Central memory CD8-positive, alpha-beta T cell (primary cell): ENCODE measurements around the gene ENC1.

Source experiments
- ATAC-seq: fragments of 150-1000 bp; cut with Tn5 transposase; replicated peaks from 2 replicates; pipeline ENCODE4 v1.10.0; 2022; ENCODE audit warnings: mild to moderate bottlenecking, moderate FRiP score, moderate number of reproducible peaks; ENCODE audit not compliant: poor library complexity, severe bottlenecking; ENCODE audit errors: extremely low read depth
- DNase-seq, 2 donors: peaks; one replicate each; pipeline ENCODE4 v3.0.0; 2021; ENCODE audit warnings: low spot score in 2 of 2
- H3K27ac Mint-ChIP-seq: one replicate; pipeline ENCODE4 v1.8.0; 2022; ENCODE audit warnings: low read depth, mild to moderate bottlenecking, moderate library complexity, mixed read lengths
- H3K27me3 Mint-ChIP-seq: one replicate; pipeline ENCODE4 v1.8.0; 2022; ENCODE audit warnings: mixed read lengths
- H3K36me3 Mint-ChIP-seq: one replicate; pipeline ENCODE4 v1.8.0; 2022; ENCODE audit warnings: mild to moderate bottlenecking, moderate library complexity, mixed read lengths; ENCODE audit not compliant: insufficient read depth
- H3K4me1 Mint-ChIP-seq: one replicate; pipeline ENCODE4 v1.8.0; 2022; ENCODE audit warnings: mixed read lengths
- H3K4me3 Mint-ChIP-seq: one replicate; pipeline ENCODE4 v1.8.0; 2022; ENCODE audit warnings: mild to moderate bottlenecking, moderate library complexity, mixed read lengths
- H3K9me3 Mint-ChIP-seq: one replicate; pipeline ENCODE4 v1.8.0; 2022; ENCODE audit warnings: mixed read lengths

ENC1 gene

DNA sequence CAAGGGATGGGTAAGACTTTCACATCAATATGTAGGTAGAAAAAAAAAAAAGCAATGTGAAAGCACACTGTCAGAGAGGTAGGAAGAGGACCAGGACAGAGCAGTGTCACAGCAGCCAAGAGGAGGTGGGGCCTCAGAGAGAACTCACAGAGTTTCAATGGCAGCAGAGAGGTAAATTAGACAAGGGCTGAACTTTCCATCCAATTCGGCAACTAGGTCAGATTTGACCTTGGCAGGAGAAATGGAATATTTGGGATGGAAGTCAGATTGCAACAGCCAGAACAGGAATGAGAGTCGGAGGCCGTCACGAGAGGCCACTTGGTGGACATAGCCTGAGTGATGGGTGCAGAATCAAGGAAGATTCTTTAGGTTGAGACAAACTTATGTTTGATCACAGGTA is 57.7 kb downstream of the ENC1 start:
- Mint-ChIP-seq H3K4me1 (peaks cover 32% of the 10 kb centered on the region), H3K27me3 (no peaks in the 10 kb centered on the region), H3K36me3 (no peaks in the 10 kb centered on the region), H3K27ac (no peak overlapping the region), H3K9me3 (no peaks in the 10 kb centered on the region), H3K4me3 (no peak overlapping the region)
- DNase-seq (no peak), ATAC-seq (no peak)

DNA sequence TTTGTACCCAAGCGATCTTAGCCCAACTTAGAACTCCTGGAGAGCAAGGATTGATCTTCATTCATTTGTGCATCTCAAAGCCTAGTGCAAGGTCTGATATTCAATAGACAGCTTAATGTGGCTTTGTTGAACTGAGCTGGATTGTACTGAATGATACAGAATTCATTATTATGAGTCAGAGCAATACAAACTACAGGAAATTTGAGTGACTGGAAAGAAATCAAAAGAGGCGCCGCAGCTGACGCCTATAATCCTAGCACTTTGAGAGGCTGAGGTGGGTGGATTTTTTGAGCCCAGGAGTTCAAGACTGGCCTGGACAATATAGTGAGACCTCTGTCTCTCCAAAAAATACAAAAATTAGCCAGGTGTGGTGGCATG is 58.6 kb downstream of the ENC1 start:
- no peaks in the 10 kb centered on the region for H3K27me3 Mint-ChIP-seq
- H3K4me1 Mint-ChIP-seq = peaks cover 37% of the 10 kb centered on the region
- no peaks in the 10 kb centered on the region for H3K9me3 Mint-ChIP-seq
- H3K36me3 Mint-ChIP-seq = no peaks in the 10 kb centered on the region
- H3K27ac Mint-ChIP-seq = no peak overlapping the region
- DNase-seq (no peak), ATAC-seq (no peak)
- no peak overlapping the region for H3K4me3 Mint-ChIP-seq

DNA sequence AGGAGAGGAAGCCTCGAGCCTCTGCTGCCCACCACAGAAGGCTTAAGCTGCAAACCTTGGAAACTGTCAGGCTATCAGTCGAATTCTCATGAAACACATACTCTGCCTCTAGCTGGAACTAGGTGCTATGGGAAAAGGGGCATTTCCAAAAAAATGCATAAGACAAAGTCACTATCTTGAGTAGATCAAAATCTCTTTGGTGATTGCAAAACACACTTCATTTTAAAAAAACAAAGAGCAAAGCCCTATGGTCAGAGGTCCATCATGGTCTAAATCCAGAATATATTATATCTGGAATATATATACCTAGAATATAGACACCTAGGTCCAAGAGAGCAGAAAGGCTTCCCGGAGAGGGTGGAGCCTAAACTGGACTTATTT is 59.8 kb downstream of the ENC1 start:
- peaks cover 41% of the 10 kb centered on the region for H3K4me1 Mint-ChIP-seq
- DNase-seq (no peak), ATAC-seq (no peak)
- H3K36me3 Mint-ChIP-seq = no peaks in the 10 kb centered on the region
- no peak overlapping the region for H3K4me3 Mint-ChIP-seq
- H3K27me3 Mint-ChIP-seq = no peaks in the 10 kb centered on the region
- H3K9me3 Mint-ChIP-seq = no peaks in the 10 kb centered on the region
- H3K27ac Mint-ChIP-seq = no peak overlapping the region

DNA sequence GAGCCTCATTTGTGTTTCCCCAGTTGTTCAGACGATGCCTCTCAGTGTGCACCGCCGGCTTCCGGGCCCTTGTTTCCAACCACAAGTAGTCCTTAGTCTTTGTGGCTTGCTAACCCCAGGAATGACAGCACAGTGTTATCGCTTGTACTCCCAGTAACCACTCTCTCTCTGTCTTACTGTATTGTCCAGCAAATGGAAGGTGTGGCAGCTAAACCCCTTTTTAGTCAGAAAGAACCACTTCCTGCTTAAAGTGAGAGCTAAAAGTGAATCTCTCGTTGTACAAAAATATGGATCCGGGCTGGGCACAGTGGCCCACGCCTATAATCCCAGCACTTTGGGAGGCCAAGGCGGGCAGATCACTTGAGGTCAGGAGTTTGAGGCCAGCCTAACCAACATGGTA is 61.3 kb downstream of the ENC1 start:
- ATAC-seq (peak; percentile 90), DNase-seq (peak; percentile 16 to 53)
- peak overlapping the region; percentile 82 for H3K27ac Mint-ChIP-seq
- no peaks in the 10 kb centered on the region for H3K9me3 Mint-ChIP-seq
- H3K27me3 Mint-ChIP-seq = no peaks in the 10 kb centered on the region
- peaks cover 36% of the 10 kb centered on the region for H3K4me1 Mint-ChIP-seq
- H3K4me3 Mint-ChIP-seq = peak overlapping the region; percentile 59
- no peaks in the 10 kb centered on the region for H3K36me3 Mint-ChIP-seq

DNA sequence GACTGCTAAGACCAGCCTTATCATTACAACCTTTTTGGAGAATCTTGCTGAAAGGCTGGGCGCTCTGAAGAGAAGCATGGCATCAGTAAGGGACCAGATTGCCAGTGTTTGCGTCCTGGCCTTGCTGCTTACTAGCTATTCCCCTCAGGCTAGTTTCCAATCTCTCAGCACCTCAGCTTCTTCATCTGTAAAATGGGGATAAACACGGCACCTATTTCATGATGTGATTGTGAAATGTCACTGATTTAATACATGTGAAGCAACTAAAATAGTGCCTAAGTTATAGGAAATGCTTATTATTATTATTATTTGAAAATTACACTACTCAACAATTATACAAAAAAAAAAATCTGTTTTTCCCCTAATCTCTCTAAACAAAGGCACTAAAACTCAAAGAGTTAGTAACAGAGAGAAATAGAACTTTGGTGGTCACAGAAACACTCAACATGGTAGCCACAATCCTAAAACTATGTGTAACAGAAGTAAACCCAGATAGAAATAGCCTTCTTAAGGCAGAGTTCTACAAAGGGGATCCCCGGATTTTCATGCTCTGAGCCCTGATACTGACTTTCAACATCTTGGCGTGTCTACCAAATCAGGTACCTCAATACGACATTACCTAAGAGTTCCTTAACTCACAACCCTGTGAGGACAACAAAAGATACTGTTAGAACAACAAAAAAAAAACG is 62.0 kb downstream of the ENC1 start:
- no peaks in the 10 kb centered on the region for H3K27me3 Mint-ChIP-seq
- DNase-seq (no peak), ATAC-seq (peak; percentile 17)
- H3K36me3 Mint-ChIP-seq = no peaks in the 10 kb centered on the region
- peak overlapping the region; percentile 82 for H3K27ac Mint-ChIP-seq
- H3K9me3 Mint-ChIP-seq = no peaks in the 10 kb centered on the region
- H3K4me3 Mint-ChIP-seq = peak overlapping the region; percentile 59
- H3K4me1 Mint-ChIP-seq = peaks cover 36% of the 10 kb centered on the region
